GM12872 (cell line): ENCODE measurements around the gene ABCB1.

Experiments used
- CTCF ChIP-seq: IDR thresholded peaks from 3 replicates; pipeline ENCODE4 v1.5.1; 2011; ENCODE audit warnings: low read depth, mild to moderate bottlenecking, low read length, moderate library complexity; ENCODE audit not compliant: insufficient read depth

ABCB1 gene

GRCh38 chr7:87499494-87499893, 101.2 kb downstream of the ABCB1 start:
- TF ChIP-seq CTCF: no peak

- TF ChIP-seq CTCF: no peak
Measured at GRCh38 chr7:87498893-87499292, 101.8 kb downstream of the ABCB1 start.

DNA sequence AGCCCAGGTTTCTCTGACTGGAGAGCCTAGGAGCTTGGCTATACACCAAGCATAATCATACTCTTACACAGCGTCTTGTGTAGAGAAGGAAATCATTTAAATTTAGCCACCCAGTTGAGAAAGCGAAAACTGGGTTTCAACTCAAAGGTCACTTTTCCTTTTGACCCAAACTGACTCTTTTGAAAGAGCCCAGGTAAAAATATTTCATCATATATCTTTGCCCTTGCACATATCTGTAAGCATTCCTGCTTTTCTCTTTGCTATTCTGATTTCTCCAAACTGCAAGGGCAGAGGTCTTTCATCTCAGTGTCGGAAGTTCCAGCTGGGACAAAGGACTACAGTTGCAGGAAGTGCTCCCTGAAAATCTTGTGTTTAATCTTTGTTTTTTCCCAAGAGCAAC, 103.2 kb downstream of the ABCB1 start:
- TF ChIP-seq CTCF: no peak

DNA sequence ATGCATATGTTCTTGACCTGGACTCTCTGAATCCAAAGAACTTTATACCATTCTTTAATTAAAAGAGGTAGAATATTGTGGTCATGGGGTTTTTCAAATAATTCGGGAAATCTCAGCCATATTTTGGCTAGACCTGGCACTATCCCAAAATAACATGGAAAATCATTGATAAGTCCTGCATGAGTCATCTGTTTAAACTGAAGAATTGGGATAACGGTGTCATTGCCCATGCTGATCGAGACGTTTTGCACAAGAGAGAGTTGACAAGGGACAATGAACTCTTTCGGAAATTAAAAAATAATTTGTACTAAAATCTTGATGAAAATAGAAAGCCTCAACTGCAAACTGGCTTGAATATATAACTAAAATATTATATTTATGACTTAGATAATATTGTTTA, 105.3 kb downstream of the ABCB1 start:
- no peak for TF ChIP-seq CTCF

- TF ChIP-seq CTCF: no peak
Measured at GRCh38 chr7:87494454-87494853, 106.2 kb downstream of the ABCB1 start.

- TF ChIP-seq CTCF: no peak
Measured at GRCh38 chr7:87483131-87483530, 117.6 kb downstream of the ABCB1 start.

GRCh38 chr7:87482115-87482514, 118.6 kb downstream of the ABCB1 start:
- no peak for TF ChIP-seq CTCF

DNA sequence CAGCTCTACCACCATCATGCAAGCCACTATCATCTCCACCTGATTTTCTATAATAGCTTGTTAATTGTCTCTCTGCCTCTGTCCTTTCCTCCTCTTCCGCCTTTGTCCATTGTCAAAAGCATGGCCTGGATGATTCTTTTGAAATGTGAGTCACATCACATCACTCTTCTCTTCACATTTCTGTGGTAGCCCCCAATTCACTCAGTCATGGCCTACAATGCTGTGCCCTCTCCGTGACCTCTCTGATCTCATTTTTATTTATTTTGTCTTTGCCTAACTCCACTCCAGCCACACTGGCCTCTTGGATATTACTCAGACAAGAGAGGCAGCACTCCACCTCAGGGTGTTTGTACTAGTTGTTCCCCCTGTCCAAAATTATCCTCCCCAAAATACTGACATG, 120.3 kb downstream of the ABCB1 start:
- TF ChIP-seq CTCF: no peak
